CD4-positive, alpha-beta T cell treated with Interferon alpha-2 for 1 hour (primary cell): ENCODE results near the gene MRPL57.
"Not testable (repeated sequence)": the region's sequence is repeated elsewhere in the genome, so short reads cannot be mapped to it uniquely, and the experiment has no call there.

Experiments used
- DNase-seq, 2 donors: peaks; one replicate each; pipeline ENCODE4 v3.0.0-alpha.2; 2020 to 2022

The MRPL57 gene

GRCh38 chr13:21176215-21176981 is at the start of gene MRPL57, which contains the start of gene SKA3:
Gene MRPL57, plus strand, starts transcription at chr13:21176658. Its CDS starts 259 bp downstream, at chr13:21176917.
Gene SKA3, minus strand, starts transcription at chr13:21176552. Its CDS starts 75 bp downstream, at chr13:21176477.
- DNase-seq = peak; percentile 92 to 95

- no peak for DNase-seq
These were observed 46.3 kb upstream of the MRPL57 start for GRCh38 chr13:21130116-21130515.

GRCh38 chr13:21133077-21133476 is 43.4 kb upstream of the MRPL57 start:
- DNase-seq = no peak

- DNase-seq = no peak
These were observed 42.0 kb upstream of the MRPL57 start for GRCh38 chr13:21134475-21134874.

GRCh38 chr13:21135833-21136232 is 40.6 kb upstream of the MRPL57 start:
- not testable (repeated sequence) for DNase-seq

GRCh38 chr13:21137696-21138095 is 38.8 kb upstream of the MRPL57 start:
- no peak for DNase-seq

GRCh38 chr13:21138561-21138960 is 37.9 kb upstream of the MRPL57 start:
- no peak for DNase-seq

- DNase-seq = no peak
These were observed 37.1 kb upstream of the MRPL57 start for GRCh38 chr13:21139374-21139773.

GRCh38 chr13:21142766-21143165 is 33.7 kb upstream of the MRPL57 start:
- no peak for DNase-seq

GRCh38 chr13:21147827-21148226 is 28.6 kb upstream of the MRPL57 start:
- no peak for DNase-seq

GRCh38 chr13:21148557-21149258 is 27.8 kb upstream of the MRPL57 start:
- no peak for DNase-seq

- no peak for DNase-seq
These were observed 26.9 kb upstream of the MRPL57 start for GRCh38 chr13:21149568-21149967.

- no peak for DNase-seq
These were observed 26.4 kb upstream of the MRPL57 start for GRCh38 chr13:21150013-21150412.

- no peak for DNase-seq
These were observed 24.1 kb upstream of the MRPL57 start for GRCh38 chr13:21152251-21152899.

GRCh38 chr13:21164631-21165030 is 11.8 kb upstream of the MRPL57 start:
- no peak for DNase-seq

GRCh38 chr13:21165606-21166005 is 10.9 kb upstream of the MRPL57 start:
- DNase-seq = not testable (repeated sequence)

- DNase-seq = no peak
These were observed 5.0 kb upstream of the MRPL57 start for GRCh38 chr13:21171420-21171819.

- DNase-seq = not testable (repeated sequence)
These were observed 2.7 kb upstream of the MRPL57 start for GRCh38 chr13:21173767-21174166.

- no peak for DNase-seq
These were observed 723 bp upstream of the MRPL57 start for GRCh38 chr13:21175656-21176214.

- DNase-seq = no peak
These were observed 475 bp downstream of the MRPL57 start for GRCh38 chr13:21176982-21177284.

GRCh38 chr13:21181671-21182070 is 5.2 kb downstream of the MRPL57 start:
- DNase-seq = no peak

GRCh38 chr13:21186410-21186809 is 10.0 kb downstream of the MRPL57 start:
- DNase-seq = not testable (repeated sequence)

GRCh38 chr13:21194756-21195155 is 18.3 kb downstream of the MRPL57 start:
- not testable (repeated sequence) for DNase-seq
